ENCODE measurements around the gene SH2D4B. TPM values are rescaled to one million over a fixed set of nuclear protein-coding genes. Genes with fewer than 3 reads are reported as not detected.

Gene SH2D4B
- polyA plus RNA-seq, 4 donors: 0.11 to 0.46 (median 0.15) TPM

DNA sequence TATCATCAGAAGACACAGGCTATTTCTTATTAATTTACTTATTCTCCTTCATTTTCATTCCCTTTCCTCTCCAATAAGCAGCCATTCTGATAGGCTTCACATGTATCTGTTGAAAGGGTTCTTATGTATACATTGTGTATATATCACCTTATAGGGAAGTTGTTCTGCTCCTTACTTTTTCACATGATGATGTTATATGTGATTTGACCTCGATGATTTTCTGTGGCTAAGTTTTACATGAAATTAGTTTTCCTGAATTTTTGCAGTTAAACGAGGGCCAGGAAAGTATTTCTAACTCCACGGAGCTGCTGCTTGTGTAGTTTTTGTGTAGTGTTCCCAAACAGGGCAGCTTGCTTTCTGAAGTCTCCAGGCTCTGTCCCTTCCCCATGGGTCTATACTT is 84.5 kb downstream of the SH2D4B start:
- DNase-seq (ENCODE audit: low read depth in 4 of 4, low spot score in 3 of 4): no peak

DNA sequence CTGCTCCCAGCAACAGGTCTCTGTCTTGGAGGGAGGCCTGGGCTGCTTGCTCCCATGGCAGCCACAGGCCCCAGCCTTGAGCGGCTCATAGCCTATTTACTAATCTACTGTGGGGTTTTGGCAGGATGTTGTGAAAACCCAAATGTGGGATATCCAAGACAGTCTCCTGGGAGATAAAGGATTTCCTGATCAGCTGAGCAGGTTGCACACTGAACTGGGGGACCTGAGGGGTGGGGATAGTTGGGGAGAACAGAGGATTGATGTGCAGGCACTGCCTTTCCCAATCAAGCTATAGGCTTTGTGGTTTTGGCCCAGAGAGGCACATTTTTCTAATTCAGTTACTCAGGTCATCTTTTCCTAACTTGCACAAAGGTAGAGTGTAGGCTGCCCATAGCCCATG is 92.6 kb downstream of the SH2D4B start:
- DNase-seq (ENCODE audit: low read depth in 4 of 4, low spot score in 3 of 4): no peak

DNA sequence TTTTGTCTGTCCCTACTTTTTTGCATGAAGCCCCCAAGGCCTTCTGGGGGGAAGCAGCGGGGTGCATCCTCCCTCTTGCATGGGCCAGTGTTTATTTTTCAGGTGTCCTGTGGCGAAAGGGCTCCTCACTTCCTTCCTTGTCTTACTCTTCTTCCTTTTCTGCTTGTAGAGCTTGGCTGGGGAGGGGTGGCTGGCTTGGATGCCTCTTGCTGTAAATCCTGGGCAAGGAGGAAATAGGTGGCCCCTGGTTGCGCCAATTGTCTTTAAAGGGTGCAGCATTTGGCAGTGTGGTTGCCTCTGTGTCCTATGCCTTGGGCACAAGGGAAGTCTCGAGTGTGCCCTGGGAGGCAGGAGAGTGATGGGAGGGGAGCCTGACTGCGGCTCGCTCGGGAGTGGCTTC is 95.0 kb downstream of the SH2D4B start:
- DNase-seq (ENCODE audit: low read depth in 4 of 4, low spot score in 3 of 4): no peak

DNA sequence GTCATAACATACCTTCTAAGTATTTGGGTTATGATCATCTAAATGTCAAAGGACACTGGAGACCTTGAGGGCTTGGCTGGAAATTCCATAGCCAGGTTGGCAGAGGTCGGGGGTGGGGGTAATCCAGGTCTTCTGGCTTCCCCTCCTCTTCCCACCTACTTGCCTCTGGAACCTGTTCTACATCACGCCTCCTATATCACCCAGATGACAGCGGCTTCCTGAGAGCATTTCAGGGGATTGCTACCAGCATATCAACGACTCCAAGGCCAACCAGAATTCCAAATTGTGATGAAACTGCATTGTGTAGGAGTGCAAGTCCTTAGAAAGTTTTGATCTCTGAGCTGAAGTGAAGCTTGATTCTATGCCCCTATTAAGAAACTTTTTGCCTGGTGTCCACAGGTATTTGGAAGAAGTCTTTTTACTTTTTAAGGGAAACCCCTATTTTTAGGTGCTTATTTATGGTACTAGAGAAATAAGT is 95.7 kb downstream of the SH2D4B start:
- DNase-seq (ENCODE audit: low read depth in 4 of 4, low spot score in 3 of 4): no peak

DNA sequence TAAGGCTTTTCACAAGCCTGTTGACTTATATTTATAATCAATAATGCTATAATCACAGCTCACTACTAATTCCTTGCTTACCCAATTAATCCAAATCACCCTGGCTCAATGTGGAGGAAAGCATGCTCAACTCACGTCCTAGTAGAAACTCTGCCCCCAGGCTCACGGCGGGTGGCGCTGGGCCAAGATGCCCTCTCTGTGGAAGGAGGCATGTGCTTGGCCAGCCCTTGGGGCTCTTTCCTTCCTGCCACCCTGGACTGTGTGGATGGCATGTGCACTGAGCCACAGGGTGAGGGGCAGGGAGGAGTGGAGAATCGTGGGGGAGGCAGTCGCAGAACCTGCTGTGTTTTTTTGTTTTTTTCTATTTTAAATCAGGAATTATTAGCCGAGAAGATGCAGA is 96.2 kb downstream of the SH2D4B start:
- no peak for DNase-seq (ENCODE audit: low read depth in 4 of 4, low spot score in 3 of 4)

DNA sequence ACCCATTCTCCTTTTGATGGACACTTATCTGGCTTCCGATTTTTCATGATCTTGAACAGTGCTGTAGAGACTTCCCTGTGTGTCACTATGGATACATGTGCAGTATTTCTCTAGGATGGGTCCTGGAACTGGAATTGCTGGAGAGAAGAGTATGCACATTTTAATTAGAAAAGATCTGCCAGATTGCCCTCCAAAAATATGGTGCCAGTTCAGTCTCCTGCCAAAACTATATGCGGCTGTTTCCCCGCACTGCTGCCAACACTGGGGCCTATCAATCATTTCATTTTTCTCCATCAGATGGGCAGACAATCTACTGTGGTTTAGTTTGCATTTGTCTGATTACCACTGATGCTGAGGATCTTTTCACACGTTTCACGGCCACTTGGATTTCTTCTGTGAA is 105.0 kb downstream of the SH2D4B start:
- DNase-seq (ENCODE audit: low read depth in 4 of 4, low spot score in 3 of 4): no peak

DNA sequence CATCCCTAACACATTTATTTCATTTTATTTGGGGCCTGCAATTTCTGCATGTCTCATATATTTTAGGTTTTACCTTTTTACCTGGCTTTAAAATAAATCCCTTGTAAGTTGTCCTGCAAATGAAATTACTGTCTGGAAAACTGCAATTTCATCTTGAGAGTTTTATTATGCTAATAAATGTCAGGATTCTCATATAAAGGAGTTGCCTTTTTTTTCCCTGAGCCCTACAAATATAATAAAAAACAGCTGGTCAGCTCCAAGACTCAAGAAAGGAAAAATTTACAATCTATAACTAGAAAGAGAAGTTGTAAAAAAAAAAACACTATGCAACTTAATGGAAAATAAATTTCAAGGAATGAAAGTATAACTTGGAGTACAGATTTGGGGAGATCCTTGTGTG is 108.7 kb downstream of the SH2D4B start:
- no peak for DNase-seq (ENCODE audit: low read depth in 4 of 4, low spot score in 3 of 4)

DNA sequence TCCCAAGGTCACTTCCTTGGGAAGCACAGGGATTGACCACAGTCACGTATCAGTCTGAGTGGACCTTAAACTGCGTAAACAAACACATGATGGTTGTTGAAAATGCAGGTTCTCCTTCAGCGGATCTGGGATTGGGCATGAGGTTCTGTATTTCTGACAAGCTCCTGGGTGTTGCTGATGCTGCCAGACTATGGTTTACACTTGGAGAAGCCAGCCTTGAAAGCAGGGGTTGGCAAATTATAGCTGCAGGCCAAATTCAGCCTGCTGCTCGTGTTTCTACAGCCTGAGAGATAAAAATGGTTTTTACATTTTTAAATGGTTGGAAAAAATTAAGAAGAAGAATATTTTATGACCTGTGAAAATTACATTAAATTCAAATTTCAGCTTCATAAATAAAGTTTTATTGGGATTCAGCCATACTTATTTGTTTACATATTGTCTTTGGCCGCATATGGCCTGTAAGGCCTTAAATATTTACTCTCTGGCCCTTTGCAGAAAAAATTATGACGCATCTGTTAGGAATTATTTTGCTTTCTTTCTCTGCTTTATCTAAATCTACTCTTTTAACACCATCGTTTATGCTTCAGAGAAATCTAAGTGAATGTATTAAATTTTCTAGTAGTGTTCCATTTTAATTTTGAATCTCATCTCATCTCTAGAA is 109.6 kb downstream of the SH2D4B start:
- no peak for DNase-seq (ENCODE audit: low read depth in 4 of 4, low spot score in 3 of 4)

DNA sequence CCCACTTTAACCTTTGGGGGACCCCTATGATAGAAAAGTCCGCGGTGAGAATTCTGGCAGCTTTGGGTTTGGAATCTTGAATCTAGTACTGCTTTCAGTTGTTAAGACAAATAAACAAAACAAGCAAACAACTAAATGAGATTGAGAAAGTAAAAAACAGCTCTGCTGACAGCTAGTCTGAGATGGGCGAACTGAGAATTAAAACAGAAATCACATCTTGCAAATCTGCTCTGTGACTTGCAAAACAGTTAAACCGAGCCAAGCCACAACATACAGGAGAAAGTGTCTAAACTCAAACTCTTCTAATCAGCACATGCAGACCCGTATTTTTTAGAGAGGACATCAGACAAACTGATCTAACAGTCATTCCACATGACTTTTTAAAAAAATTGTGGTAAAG is 110.4 kb downstream of the SH2D4B start:
- DNase-seq (ENCODE audit: low read depth in 4 of 4, low spot score in 3 of 4): no peak

DNA sequence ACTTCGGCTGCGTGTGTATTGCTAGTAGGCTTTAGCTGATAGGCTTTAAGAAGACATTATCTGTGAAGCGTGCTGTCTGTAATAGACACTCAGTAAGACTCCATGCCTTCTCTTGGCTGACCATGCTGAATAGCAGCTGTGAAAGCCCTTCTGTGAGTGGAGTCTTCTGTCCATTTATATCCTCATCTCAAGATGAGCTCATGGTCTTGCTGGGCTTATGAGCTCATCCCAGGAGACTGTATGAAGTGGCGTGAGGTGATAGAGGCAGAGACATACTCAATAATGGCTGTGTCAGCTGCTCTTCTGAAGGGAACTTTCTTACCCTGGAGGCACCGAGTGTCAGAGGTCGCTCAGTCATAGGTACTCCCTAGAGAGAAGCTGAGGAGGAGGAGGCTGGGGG is 111.5 kb downstream of the SH2D4B start:
- no peak for DNase-seq (ENCODE audit: low read depth in 4 of 4, low spot score in 3 of 4)

DNA sequence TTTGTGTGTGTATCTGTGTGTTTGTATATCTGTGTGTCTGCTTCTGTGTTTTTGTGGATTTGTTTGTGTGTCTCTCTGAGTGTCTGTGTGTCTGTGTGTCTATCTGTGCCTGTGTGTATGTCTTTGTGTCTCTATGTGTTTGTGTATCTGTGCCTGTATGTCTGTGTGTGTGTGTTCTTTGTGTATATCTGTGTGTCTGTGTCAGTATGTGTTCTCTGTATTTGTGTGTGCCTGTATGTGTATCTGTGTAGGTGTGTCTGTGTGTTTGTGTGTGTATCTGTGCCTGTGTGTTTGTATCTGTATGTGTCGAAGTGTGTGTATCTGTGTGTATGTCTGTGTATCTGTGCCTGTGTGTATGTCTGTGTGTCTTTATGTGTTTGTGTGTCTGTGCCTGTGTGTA is 118.2 kb downstream of the SH2D4B start:
- no peak for DNase-seq (ENCODE audit: low read depth in 4 of 4, low spot score in 3 of 4)

DNA sequence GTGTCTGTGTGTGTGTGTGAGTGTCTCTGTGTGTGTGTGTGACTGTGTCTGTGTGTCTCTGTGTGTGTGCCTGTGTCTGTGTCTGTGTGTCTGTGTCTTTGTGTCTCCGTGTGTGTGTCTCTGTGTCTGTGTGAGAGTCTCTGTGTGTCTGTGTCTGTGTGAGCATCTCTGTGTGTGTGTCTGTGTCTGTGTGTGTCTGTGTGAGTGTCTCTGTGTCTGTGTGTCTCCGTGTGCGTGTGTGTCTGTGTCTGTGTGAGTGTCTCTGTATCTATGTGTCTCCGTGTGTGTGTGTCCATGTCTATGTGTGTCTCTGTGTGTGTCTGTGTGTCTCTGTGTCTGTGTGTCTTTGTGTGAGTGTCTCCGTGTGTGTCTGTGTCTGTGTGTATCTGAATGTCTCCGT is 120.4 kb downstream of the SH2D4B start:
- no peak for DNase-seq (ENCODE audit: low read depth in 4 of 4, low spot score in 3 of 4)

DNA sequence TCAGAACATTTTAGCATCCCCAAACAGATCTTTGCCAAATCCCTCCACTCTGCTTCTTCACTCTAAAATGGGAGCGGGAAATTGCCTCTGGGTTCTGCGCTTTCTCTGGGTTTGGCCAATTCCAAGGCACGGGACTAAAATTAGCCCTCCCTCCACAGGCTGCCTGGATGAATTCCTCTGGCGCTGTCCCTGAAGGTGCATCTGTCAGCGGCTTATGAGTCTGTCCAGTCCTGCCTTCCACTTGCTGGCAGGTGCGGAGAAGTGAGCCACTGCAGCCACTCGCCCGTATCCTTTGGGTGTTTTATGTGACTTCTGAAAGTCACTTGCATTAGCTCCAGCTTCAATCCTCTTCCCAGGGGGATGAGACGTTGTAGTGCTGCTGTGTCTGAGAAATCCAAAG is 121.6 kb downstream of the SH2D4B start:
- DNase-seq (ENCODE audit: low read depth in 4 of 4, low spot score in 3 of 4): no peak

DNA sequence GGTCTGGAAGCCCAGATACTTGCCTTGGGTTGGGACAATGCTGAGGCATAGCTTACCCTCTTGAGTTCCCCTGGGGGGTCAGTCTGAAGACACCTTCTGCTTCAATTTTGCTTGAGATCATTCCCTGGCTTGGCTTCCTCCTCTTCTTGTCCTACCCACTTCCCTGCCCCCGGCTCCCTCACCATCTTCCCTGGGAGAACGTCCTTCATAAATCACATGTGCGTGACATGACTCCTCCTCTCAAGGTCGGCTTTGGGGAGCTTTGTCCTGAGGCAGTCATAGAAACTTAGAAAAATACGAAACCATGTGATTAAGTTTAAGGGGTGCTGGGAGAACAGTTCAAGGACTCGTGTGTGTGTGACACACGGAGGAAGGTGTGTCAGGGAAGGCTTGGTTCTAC is 122.6 kb downstream of the SH2D4B start:
- DNase-seq (ENCODE audit: low read depth in 4 of 4, low spot score in 3 of 4): no peak

DNA sequence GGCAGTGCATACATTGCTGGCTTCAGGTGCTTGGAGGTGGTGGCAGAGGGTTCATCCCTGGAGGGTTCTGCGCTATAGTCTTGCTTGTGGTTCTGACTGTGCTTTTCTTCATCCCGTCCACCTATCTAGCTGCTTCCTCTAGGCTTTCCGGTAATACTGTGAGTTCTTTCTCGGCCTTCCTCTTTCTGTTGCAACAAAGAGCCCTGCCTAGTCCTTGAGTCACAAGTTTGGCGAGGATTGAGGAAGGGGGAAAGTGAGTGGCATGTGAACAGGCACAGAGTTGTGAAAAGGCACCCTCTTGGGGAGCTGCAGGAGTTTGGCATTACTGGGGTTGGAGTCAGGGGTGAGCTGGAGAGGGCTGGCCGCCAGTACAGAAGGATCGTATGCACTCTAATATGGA is 123.0 kb downstream of the SH2D4B start:
- no peak for DNase-seq (ENCODE audit: low read depth in 4 of 4, low spot score in 3 of 4)

DNA sequence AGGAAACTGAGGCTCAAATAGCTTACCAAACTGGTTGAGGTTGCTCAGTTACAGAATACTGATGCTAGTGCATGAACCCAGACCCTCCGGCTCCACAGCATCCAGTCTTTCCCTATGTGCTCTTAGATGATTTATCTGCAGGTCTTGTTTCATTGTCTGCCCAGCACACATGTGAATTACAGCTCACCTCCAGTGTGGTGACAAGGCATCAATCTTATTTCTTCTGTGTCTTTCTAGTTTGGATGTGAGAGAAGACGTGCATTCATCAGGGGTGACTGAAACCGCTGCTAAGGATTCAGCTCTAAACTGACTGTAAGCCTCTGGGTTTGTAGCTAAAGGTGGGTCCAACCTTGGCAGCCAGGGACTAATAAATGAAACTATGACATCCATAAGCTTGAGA is 123.8 kb downstream of the SH2D4B start:
- no peak for DNase-seq (ENCODE audit: low read depth in 4 of 4, low spot score in 3 of 4)

DNA sequence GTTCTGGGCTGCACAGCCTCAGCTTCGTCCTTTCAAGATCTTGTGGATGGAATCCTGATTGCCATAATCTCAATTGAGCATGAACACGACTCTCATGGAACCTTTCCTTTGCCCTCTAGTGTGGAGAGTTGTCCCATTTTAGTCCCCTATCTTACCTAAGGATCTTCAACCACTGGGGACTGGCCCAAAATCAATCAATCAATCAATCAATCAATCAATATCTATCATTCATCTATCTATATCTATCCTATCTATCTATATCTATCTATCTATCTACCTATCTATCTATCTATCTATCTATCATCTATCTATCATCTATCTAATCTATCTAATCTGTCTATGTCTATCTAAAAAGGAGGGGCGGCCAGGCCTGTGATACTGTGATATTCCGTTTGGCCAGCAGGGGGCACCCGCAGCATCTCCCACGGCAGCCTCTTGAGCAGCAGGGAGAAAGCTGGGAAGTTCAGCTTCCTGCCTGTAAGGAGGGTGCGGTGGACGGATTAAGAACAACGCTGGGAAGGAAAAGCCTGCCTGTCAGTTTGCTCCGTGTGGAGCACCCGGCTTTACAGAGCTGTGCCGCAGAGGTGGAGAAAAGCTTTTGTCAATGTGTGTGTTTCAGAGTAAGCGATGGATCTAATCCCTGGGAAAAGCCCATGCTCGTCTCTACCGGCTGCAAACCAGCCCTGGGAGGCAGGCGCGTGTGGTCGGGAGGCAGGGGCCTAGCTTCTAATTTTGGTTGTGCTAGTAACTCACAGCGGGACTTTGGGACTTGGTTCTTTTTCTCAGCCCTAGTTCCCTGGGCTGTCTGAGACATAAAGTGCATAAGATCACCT is 124.9 kb downstream of the SH2D4B start:
- peak; percentile 64 to 70 (median 66) for DNase-seq (ENCODE audit: low read depth in 4 of 4, low spot score in 3 of 4)

DNA sequence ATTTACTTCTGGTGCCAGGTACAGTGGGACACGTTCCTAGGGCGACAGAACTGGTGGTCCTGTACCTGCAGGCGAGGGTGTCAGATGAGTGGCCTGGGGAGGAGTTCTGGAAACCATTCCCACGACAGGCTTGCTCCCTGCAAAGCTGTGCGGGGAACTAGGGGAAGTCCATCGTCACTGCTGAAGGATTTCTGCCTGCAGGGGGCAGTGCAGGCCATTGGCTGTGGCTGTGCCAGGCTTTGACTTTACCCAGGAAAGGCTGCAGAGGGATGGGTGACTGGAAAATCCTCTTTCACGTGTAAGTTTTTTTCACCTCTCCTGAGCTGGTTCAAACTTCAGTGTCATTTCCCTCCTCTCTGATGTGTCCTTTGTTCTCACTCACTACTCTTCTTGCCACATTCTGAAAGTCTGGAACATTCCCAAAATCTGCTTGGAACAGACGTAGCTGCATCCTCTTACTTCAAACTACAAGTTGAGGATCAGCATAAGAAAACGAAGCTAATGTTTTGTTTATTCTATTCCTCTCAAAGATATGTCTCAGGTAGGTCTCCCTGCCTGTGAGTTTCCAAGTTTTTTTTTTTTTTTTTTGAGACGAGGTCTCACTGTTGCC is 126.5 kb downstream of the SH2D4B start:
- peak in 2 of 4 donors; percentile 62 to 66 for DNase-seq (ENCODE audit: low read depth in 4 of 4, low spot score in 3 of 4)

DNA sequence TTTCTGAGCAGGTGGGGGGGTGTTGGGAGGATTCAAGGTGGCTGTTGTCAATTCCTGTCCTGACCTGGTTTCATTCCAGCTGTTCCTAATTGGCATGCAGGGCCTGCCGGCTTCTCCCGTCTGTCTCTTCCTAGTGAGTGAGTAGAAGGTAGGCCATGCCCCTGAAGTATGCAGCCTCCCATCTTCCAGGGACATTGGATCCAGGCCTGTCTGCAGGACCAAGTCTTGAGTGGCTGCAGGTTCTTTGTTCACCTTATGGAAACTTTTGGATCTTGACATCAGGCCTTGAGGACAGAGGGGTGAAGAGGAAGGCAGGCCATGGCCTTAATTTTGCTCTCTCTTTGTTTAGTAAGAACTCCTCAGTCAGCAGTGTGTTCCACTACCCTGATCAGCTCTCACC is 131.8 kb downstream of the SH2D4B start:
- DNase-seq (ENCODE audit: low read depth in 4 of 4, low spot score in 3 of 4): no peak

DNA sequence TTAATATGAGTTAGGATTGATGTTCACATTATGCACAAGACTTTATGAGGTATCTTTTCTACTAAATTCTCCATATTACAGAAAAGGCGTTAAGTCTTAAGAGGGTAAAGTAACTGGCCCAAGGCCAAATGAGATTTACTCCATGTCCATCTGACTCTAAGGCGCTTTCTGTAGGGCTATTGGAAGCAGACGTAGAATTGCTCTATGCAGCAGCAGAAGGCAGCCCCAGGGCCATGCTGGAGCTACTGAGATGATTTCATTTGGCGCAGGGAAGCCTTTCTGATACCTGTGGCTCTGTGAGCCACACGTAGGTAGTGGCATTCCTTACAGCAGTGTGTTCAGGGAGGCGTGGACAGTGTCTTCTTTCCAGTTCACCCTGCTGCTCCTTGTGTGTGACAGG is 133.1 kb downstream of the SH2D4B start:
- no peak for DNase-seq (ENCODE audit: low read depth in 4 of 4, low spot score in 3 of 4)

DNA sequence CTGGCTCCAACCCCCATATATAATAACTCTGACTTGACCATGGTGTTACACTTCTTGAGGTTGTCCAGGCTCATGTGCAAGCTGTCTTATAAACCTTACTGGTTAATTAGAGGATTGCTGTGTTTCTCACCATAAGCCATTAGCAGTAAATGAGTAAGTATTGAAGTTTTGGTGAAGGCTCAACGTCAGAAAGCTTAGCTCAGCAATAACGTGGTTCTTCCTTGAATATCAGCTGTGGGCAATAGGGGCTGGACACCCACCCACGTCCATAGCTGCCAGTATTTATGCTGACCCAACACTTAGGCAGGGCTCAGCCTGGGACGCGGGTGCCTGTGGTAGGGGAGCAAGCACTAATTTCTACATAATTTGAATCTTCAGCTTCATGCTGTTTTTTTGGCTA is 134.1 kb downstream of the SH2D4B start:
- DNase-seq (ENCODE audit: low read depth in 4 of 4, low spot score in 3 of 4): no peak

DNA sequence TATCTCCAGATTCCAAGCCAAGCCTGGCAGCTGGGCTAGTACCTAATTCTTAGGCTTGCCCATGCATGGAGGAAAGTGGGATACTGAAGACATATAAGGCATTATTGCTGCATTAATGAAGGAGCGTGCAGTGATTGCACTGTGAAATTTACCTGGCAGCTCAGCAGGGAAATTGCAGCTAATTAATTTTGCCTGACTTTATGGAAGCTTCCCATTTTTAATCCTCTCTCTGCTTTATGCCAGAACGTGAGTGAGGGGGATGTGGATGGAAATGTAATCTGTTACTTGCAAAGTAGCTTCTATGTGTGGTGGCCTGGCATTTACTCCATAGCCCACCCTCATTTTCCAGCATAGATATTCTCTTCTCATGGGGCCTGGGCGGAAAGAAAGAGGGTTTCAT is 134.9 kb downstream of the SH2D4B start:
- no peak for DNase-seq (ENCODE audit: low read depth in 4 of 4, low spot score in 3 of 4)
